Caco-2 (cell line): ENCODE data around the gene ZNF385C. TPM values are rescaled to one million over a fixed set of nuclear protein-coding genes. Genes with fewer than 3 reads are reported as not detected.

Experiments
- BruUV-seq: library from RNA; stranded (reverse); fragments of 400-500 nt; replicated peaks from 2 replicates; lab custom pipeline; 2021; lab: Mats Ljungman, UMichigan
- CTCF ChIA-PET: fragments of 300-600 bp; sonication (Branson Sonifier 250); formaldehyde crosslinking; loops from one replicate; lab custom pipeline; 2022; ENCODE audit warnings: antibody characterized with exemption; lab: Charles Lee
- POLR2A ChIA-PET: fragments of 300-600 bp; sonication (Branson Sonifier 250); formaldehyde crosslinking; loops from one replicate; lab custom pipeline; 2022; ENCODE audit warnings: antibody characterized with exemption; lab: Charles Lee
- DNase-seq, 2 experiments: peaks; one replicate each; pipeline versions ENCODE4 v3.0.0 to v3.0.0-alpha.2; 2020 to 2022
- H3K27me3 ChIP-seq: replicated peaks from 2 replicates; pipeline ENCODE4 v1.6.0; 2011; ENCODE audit warnings: low read length; ENCODE audit not compliant: control insufficient read depth, insufficient read depth
- H3K36me3 ChIP-seq: 2 replicates; pipeline ENCODE4 v1.5.1; 2011; ENCODE audit warnings: low read length; ENCODE audit not compliant: control insufficient read depth, insufficient read depth
- H3K4me1 ChIP-seq: fragments of 250-450 bp; sonication (Bioruptor Pico); 2 replicates; pipeline ENCODE4 v1.5.1; 2020; ENCODE audit warnings: mild to moderate bottlenecking
- H3K4me3 ChIP-seq: 2 replicates; pipeline ENCODE4 v1.5.1; 2011; ENCODE audit warnings: low read depth, mild to moderate bottlenecking, control low read depth, low read length
- H3K9me3 ChIP-seq: fragments of 250-450 bp; sonication (Bioruptor Pico); 2 replicates; pipeline ENCODE4 v1.5.1; 2020; ENCODE audit warnings: mild to moderate bottlenecking, moderate library complexity
- H3K27ac Mint-ChIP-seq: one replicate; pipeline ENCODE4 v1.8.0; 2022; ENCODE audit warnings: mixed read lengths; ENCODE audit not compliant: unreplicated experiment
- H3K27me3 Mint-ChIP-seq: one replicate; pipeline ENCODE4 v1.8.0; 2022; ENCODE audit warnings: mixed read lengths; ENCODE audit not compliant: insufficient read depth, unreplicated experiment
- H3K36me3 Mint-ChIP-seq: one replicate; pipeline ENCODE4 v1.8.0; 2022; ENCODE audit warnings: mild to moderate bottlenecking, mixed read lengths; ENCODE audit not compliant: insufficient read depth, unreplicated experiment
- H3K4me1 Mint-ChIP-seq: one replicate; pipeline ENCODE4 v1.8.0; 2022; ENCODE audit warnings: low read depth, mixed read lengths; ENCODE audit not compliant: unreplicated experiment
- H3K4me3 Mint-ChIP-seq: one replicate; pipeline ENCODE4 v1.8.0; 2022; ENCODE audit warnings: mild to moderate bottlenecking, moderate library complexity, mixed read lengths; ENCODE audit not compliant: unreplicated experiment
- H3K9me3 Mint-ChIP-seq: one replicate; pipeline ENCODE4 v1.8.0; 2022; ENCODE audit warnings: mixed read lengths; ENCODE audit not compliant: unreplicated experiment
- CTCF ChIP-seq, 2 experiments: fragments of 200-600 bp in 1 of 2; IDR thresholded peaks; 1 replicate in 1 of 2; 2 replicates in 1 of 2; pipeline versions ENCODE4 v1.5.1 to v1.8.0; 2011 to 2022; ENCODE audit warnings: antibody characterized with exemption in 1 of 2, control low read depth in 1 of 2, inconsistent platforms in 1 of 2, low read depth in 1 of 2, low read length in 1 of 2, mild to moderate bottlenecking in 1 of 2, moderate library complexity in 1 of 2; ENCODE audit not compliant: insufficient read depth in 1 of 2, severe bottlenecking in 1 of 2, unreplicated experiment in 1 of 2
- intact Hi-C: fragments of 100-400 bp; cut with micrococcal nuclease; formaldehyde crosslinking; loops from one replicate; pipeline ENCODE4 v1.10.0; 2022; ENCODE audit not compliant: unreplicated experiment
- total RNA-seq: library from RNA; stranded (reverse); gene quantifications from 2 replicates; pipeline ENCODE4 v1.2.3, GENCODE V29; 2022

The ZNF385C gene
- total RNA-seq, 1 experiment from 2014 or later, result 1.5 TPM

- H3K4me1 Mint-ChIP-seq, result no peaks in the 10 kb centered on the region
- no peaks in the 10 kb centered on the region; the same call in none of the 2 replicates for H3K36me3 ChIP-seq
- H3K27me3 Mint-ChIP-seq, result no peaks in the 10 kb centered on the region
- ChIA-PET CTCF (interaction anchor here (0.7 kb wide), 1 partner anchor 32 kb away, joined by 3 read pairs; no protein-coding TSS in a partner anchor), POLR2A (interaction anchor here (0.6 kb wide), 2 partner anchors 95 to 99 kb away, joined by 4 to 7 read pairs; partner anchors contain the start of gene NKIRAS2)
- no peak overlapping the region for H3K4me3 ChIP-seq
- H3K4me3 Mint-ChIP-seq, result peak overlapping the region; percentile 32
- no peaks in the 10 kb centered on the region for H3K27me3 ChIP-seq
- H3K9me3 ChIP-seq, result no peaks in the 10 kb centered on the region
- H3K4me1 ChIP-seq, result peaks cover 6% of the 10 kb centered on the region
- intact Hi-C loops, result no loop called here
- TF ChIP-seq CTCF (IDR thresholded peaks at IDR 0.05; ENCODE audit: insufficient read depth in 1 of 2, low read depth in 1 of 2, low read length in 1 of 2, severe bottlenecking in 1 of 2, unreplicated experiment in 1 of 2), result no peak
- DNase-seq, result no peak
- H3K9me3 Mint-ChIP-seq, result no peaks in the 10 kb centered on the region
- no TSS peak for BruUV-seq
- peaks cover 48% of the 10 kb centered on the region for H3K36me3 Mint-ChIP-seq
- H3K27ac Mint-ChIP-seq, result no peak overlapping the region
Observed at GRCh38 chr17:42119301-42119700, 21.0 kb upstream of the ZNF385C start.

GRCh38 chr17:42118545-42118944 is 20.3 kb upstream of the ZNF385C start:
- TF ChIP-seq CTCF (IDR thresholded peaks at IDR 0.05; ENCODE audit: insufficient read depth in 1 of 2, low read depth in 1 of 2, low read length in 1 of 2, severe bottlenecking in 1 of 2, unreplicated experiment in 1 of 2), result peak; percentile 35 to 37
- peak in 1 of 2 experiments; percentile 60 for DNase-seq
- Mint-ChIP-seq H3K4me1 (no peaks in the 10 kb centered on the region), H3K27ac (no peak overlapping the region), H3K4me3 (peak overlapping the region; percentile 7), H3K27me3 (no peaks in the 10 kb centered on the region), H3K9me3 (no peaks in the 10 kb centered on the region), H3K36me3 (peaks cover 51% of the 10 kb centered on the region)
- H3K36me3 ChIP-seq, result no peaks in the 10 kb centered on the region; the same call in none of the 2 replicates
- no TSS peak for BruUV-seq
- H3K27me3 ChIP-seq, result no peaks in the 10 kb centered on the region
- POLR2A ChIA-PET, result no interaction called here
- no peak overlapping the region for H3K4me3 ChIP-seq
- CTCF ChIA-PET, result interaction anchor here (0.7 to 1.3 kb wide), 3 partner anchors 18 to 51 kb away, joined by 3 to 5 read pairs (median 3); no protein-coding TSS in a partner anchor
- peaks cover 6% of the 10 kb centered on the region for H3K4me1 ChIP-seq
- intact Hi-C loops, result no loop called here
- no peaks in the 10 kb centered on the region for H3K9me3 ChIP-seq

GRCh38 chr17:42118126-42118510 is 19.8 kb upstream of the ZNF385C start:
- H3K4me3 Mint-ChIP-seq, result no peak overlapping the region
- ChIA-PET CTCF (interaction anchor here (0.7 to 1.3 kb wide), 3 partner anchors 18 to 92 kb away, joined by 3 to 5 read pairs (median 3); no protein-coding TSS in a partner anchor), POLR2A (no interaction called here)
- H3K36me3 Mint-ChIP-seq, result peaks cover 48% of the 10 kb centered on the region
- Histone ChIP-seq H3K27me3 (no peaks in the 10 kb centered on the region), H3K36me3 (no peaks in the 10 kb centered on the region; the same call in none of the 2 replicates), H3K4me1 (peaks cover 6% of the 10 kb centered on the region), H3K9me3 (no peaks in the 10 kb centered on the region), H3K4me3 (no peak overlapping the region)
- no peaks in the 10 kb centered on the region for H3K4me1 Mint-ChIP-seq
- DNase-seq, result no peak
- no peaks in the 10 kb centered on the region for H3K9me3 Mint-ChIP-seq
- H3K27ac Mint-ChIP-seq, result no peak overlapping the region
- intact Hi-C loops, result no loop called here
- no peaks in the 10 kb centered on the region for H3K27me3 Mint-ChIP-seq
- BruUV-seq, result no TSS peak
- TF ChIP-seq CTCF (IDR thresholded peaks at IDR 0.05; ENCODE audit: insufficient read depth in 1 of 2, low read depth in 1 of 2, low read length in 1 of 2, severe bottlenecking in 1 of 2, unreplicated experiment in 1 of 2), result no peak
